Osteocyte (in vitro differentiated cells): Measurements from ENCODE around the gene TFRC. TPM values are rescaled to one million over a fixed set of nuclear protein-coding genes. Genes with fewer than 3 reads are reported as not detected.
"Not testable (repeated sequence)": the region's sequence is repeated elsewhere in the genome, so short reads cannot be mapped to it uniquely, and the experiment has no call there.

Source experiments
- DNase-seq: peaks from one replicate; pipeline ENCODE4 v3.0.0; 2021; ENCODE audit warnings: mixed read lengths; ENCODE audit not compliant: unreplicated experiment; ENCODE audit errors: extremely low spot score
- H3K27ac Mint-ChIP-seq: one replicate; pipeline ENCODE4 v1.8.0; 2021; ENCODE audit warnings: mild to moderate bottlenecking, mixed read lengths; ENCODE audit not compliant: unreplicated experiment
- H3K27me3 Mint-ChIP-seq: one replicate; pipeline ENCODE4 v1.8.0; 2021; ENCODE audit warnings: mixed read lengths; ENCODE audit not compliant: unreplicated experiment
- H3K36me3 Mint-ChIP-seq: one replicate; pipeline ENCODE4 v1.8.0; 2021; ENCODE audit warnings: mixed read lengths; ENCODE audit not compliant: unreplicated experiment
- H3K4me1 Mint-ChIP-seq: one replicate; pipeline ENCODE4 v1.8.0; 2021; ENCODE audit warnings: mixed read lengths; ENCODE audit not compliant: unreplicated experiment
- H3K4me3 Mint-ChIP-seq: one replicate; pipeline ENCODE4 v1.8.0; 2021; ENCODE audit warnings: mild to moderate bottlenecking, moderate library complexity, mixed read lengths; ENCODE audit not compliant: unreplicated experiment
- H3K9me3 Mint-ChIP-seq: one replicate; pipeline ENCODE4 v1.8.0; 2021; ENCODE audit warnings: mixed read lengths; ENCODE audit not compliant: unreplicated experiment
- CTCF ChIP-seq: fragments of 200-600 bp; sonication (generic); IDR thresholded peaks from 2 replicates; pipeline ENCODE4 v1.5.0; 2021; ENCODE audit warnings: antibody characterized with exemption, mild to moderate bottlenecking, moderate library complexity
- total RNA-seq: library from RNA; stranded (reverse); gene quantifications from 2 replicates; pipeline ENCODE4 v1.2.1, GENCODE V29; 2021

TFRC gene
- total RNA-seq, 1 donor from 2014 or later: 84.6 TPM

GRCh38 chr3:196096382-196096953 is 14.6 kb upstream of the TFRC start:
- H3K4me1 Mint-ChIP-seq: no peaks in the 10 kb centered on the region
- peaks cover 9% of the 10 kb centered on the region for H3K27me3 Mint-ChIP-seq
- DNase-seq: no peak
- no peak overlapping the region for H3K27ac Mint-ChIP-seq
- no peaks in the 10 kb centered on the region for H3K9me3 Mint-ChIP-seq
- H3K4me3 Mint-ChIP-seq: no peak overlapping the region
- no peak for TF ChIP-seq CTCF
- H3K36me3 Mint-ChIP-seq: no peaks in the 10 kb centered on the region

- Mint-ChIP-seq H3K9me3 (no peaks in the 10 kb centered on the region), H3K27me3 (peaks cover 5% of the 10 kb centered on the region), H3K36me3 (no peaks in the 10 kb centered on the region), H3K4me3 (no peak overlapping the region), H3K4me1 (no peaks in the 10 kb centered on the region), H3K27ac (no peak overlapping the region)
- no peak for DNase-seq
- TF ChIP-seq CTCF: no peak
Measured at GRCh38 chr3:196093317-196094111, 11.6 kb upstream of the TFRC start.

GRCh38 chr3:196087906-196088305 is 6.0 kb upstream of the TFRC start:
- no peak for DNase-seq
- Mint-ChIP-seq H3K4me3 (no peak overlapping the region), H3K27ac (no peak overlapping the region), H3K9me3 (no peaks in the 10 kb centered on the region), H3K4me1 (no peaks in the 10 kb centered on the region), H3K36me3 (no peaks in the 10 kb centered on the region), H3K27me3 (peaks cover 3% of the 10 kb centered on the region)
- no peak for TF ChIP-seq CTCF

- DNase-seq: no peak
- Mint-ChIP-seq H3K9me3 (no peaks in the 10 kb centered on the region), H3K27ac (peak overlapping the region; percentile 52), H3K4me1 (peaks cover 15% of the 10 kb centered on the region), H3K27me3 (peaks cover 3% of the 10 kb centered on the region), H3K4me3 (peak overlapping the region; percentile 88), H3K36me3 (no peaks in the 10 kb centered on the region)
- no peak for TF ChIP-seq CTCF
Measured at GRCh38 chr3:196082619-196082971, 705 bp upstream of the TFRC start.

- H3K27ac Mint-ChIP-seq: peak overlapping the region; percentile 71
- peak overlapping the region; percentile 88 for H3K4me3 Mint-ChIP-seq
- peaks cover 3% of the 10 kb centered on the region for H3K27me3 Mint-ChIP-seq
- no peaks in the 10 kb centered on the region for H3K9me3 Mint-ChIP-seq
- peaks cover 15% of the 10 kb centered on the region for H3K4me1 Mint-ChIP-seq
- no peak for TF ChIP-seq CTCF
- peaks cover 2% of the 10 kb centered on the region for H3K36me3 Mint-ChIP-seq
- DNase-seq: peak; percentile 86
Measured at GRCh38 chr3:196081002-196081833, 672 bp downstream of the TFRC start.

- Mint-ChIP-seq H3K4me1 (peaks cover 15% of the 10 kb centered on the region), H3K4me3 (peak overlapping the region; percentile 88), H3K27ac (peak overlapping the region; percentile 71)
- H3K27me3 Mint-ChIP-seq, H3K36me3 Mint-ChIP-seq, H3K9me3 Mint-ChIP-seq, DNase-seq: not testable (repeated sequence)
Measured at GRCh38 chr3:196080101-196080846, 1.6 kb downstream of the TFRC start.
